ENCODE results near the gene WDR37.

DNA sequence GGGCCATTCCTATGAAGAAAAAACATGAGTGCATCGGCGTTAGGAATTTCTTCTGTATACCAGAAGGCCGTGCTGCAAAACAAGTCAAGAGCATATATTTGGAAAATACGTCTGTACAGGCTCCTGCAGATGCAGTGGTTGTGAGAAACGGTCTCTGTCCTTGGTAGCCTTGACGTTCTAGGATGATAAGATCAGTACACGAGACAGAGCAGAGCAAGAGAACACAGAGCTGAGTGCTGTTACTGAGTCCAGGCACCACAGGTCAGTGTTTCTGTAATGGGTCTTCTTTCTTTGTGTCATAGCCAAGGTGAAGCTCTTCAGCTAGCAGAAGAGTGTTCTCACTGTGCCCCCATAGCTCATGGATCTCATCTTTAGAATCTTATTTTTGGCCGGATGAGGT lies 62.8 kb downstream of the WDR37 start:
- TF ChIP-seq, protein P1, sequence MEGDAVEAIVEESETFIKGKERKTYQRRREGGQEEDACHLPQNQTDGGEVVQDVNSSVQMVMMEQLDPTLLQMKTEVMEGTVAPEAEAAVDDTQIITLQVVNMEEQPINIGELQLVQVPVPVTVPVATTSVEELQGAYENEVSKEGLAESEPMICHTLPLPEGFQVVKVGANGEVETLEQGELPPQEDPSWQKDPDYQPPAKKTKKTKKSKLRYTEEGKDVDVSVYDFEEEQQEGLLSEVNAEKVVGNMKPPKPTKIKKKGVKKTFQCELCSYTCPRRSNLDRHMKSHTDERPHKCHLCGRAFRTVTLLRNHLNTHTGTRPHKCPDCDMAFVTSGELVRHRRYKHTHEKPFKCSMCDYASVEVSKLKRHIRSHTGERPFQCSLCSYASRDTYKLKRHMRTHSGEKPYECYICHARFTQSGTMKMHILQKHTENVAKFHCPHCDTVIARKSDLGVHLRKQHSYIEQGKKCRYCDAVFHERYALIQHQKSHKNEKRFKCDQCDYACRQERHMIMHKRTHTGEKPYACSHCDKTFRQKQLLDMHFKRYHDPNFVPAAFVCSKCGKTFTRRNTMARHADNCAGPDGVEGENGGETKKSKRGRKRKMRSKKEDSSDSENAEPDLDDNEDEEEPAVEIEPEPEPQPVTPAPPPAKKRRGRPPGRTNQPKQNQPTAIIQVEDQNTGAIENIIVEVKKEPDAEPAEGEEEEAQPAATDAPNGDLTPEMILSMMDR (IDR thresholded peaks at IDR 0.05): no peak
- no peak for TF ChIP-seq ZBTB21 (CRISPR knock-in tag; IDR thresholded peaks at IDR 0.05; ENCODE audit: borderline replicate concordance)
- TF ChIP-seq CREB1 (CRISPR knock-in tag; IDR thresholded peaks at IDR 0.05): no peak
- no peak for TF ChIP-seq TCF7 (CRISPR knock-in tag; IDR thresholded peaks at IDR 0.05; ENCODE audit: low read depth)
- TF ChIP-seq TP53 (CRISPR knock-in tag; IDR thresholded peaks at IDR 0.05): no peak
- TF ChIP-seq, protein P2, sequence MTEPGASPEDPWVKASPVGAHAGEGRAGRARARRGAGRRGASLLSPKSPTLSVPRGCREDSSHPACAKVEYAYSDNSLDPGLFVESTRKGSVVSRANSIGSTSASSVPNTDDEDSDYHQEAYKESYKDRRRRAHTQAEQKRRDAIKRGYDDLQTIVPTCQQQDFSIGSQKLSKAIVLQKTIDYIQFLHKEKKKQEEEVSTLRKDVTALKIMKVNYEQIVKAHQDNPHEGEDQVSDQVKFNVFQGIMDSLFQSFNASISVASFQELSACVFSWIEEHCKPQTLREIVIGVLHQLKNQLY (CRISPR knock-in tag; IDR thresholded peaks at IDR 0.05): no peak
- TF ChIP-seq PRDM15 (CRISPR knock-in tag; IDR thresholded peaks at IDR 0.05): no peak
- TF ChIP-seq EMX1 (CRISPR knock-in tag; IDR thresholded peaks at IDR 0.05): no peak
- no peak for TF ChIP-seq TEAD4 (CRISPR knock-in tag; IDR thresholded peaks at IDR 0.05)
- no peak for TF ChIP-seq PRRX2 (CRISPR knock-in tag; IDR thresholded peaks at IDR 0.05)
- TF ChIP-seq, protein P3, sequence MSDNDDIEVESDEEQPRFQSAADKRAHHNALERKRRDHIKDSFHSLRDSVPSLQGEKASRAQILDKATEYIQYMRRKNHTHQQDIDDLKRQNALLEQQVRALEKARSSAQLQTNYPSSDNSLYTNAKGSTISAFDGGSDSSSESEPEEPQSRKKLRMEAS (CRISPR knock-in tag; IDR thresholded peaks at IDR 0.05): no peak
- TF ChIP-seq ELF4 (CRISPR knock-in tag; IDR thresholded peaks at IDR 0.05; ENCODE audit: low read depth): no peak
- TF ChIP-seq TEAD1 (CRISPR knock-in tag; IDR thresholded peaks at IDR 0.05): no peak

All from WTC11 (cell line).